ENCODE results near the gene RAD51B. TPM values are rescaled to one million over a fixed set of nuclear protein-coding genes. Genes with fewer than 3 reads are reported as not detected.
A peak's percentile ranks its signal among the peaks of the same experiment; 100 is the strongest.

Gene RAD51B
- total and polyA plus RNA-seq, 8 donors = 1.8 to 30.7 (median 15.3) TPM

GRCh38 chr14:68707482-68707881 lies 887.9 kb downstream of the RAD51B start:
- H3K4me1 ChIP-seq = peaks cover 0 to 37% (median 30%) of the 10 kb centered on the region in 4 donors
- intact Hi-C loops (cut with DNase I; ENCODE audit: low total_unique reads) = no loop called here
- no peak for DNase-seq
- no peaks in the 10 kb centered on the region for H3K36me3 ChIP-seq
- no peak overlapping the region for H3K4me3 ChIP-seq
- WGBS, 5 donors = 79 to 95% (median 87%) methylated on average over 4 of the region's 4 CpGs
- no peaks in the 10 kb centered on the region for H3K27me3 ChIP-seq
- peak overlapping the region in 2 of 5 donors; percentile 6 to 7 for H3K27ac ChIP-seq
- no peaks in the 10 kb centered on the region for H3K9me3 ChIP-seq
- TF ChIP-seq EP300 (IDR thresholded peaks at IDR 0.05) = no peak
- TF ChIP-seq POLR2AphosphoS5 (IDR thresholded peaks at IDR 0.05) = no peak
- TF ChIP-seq POLR2A (IDR thresholded peaks at IDR 0.05) = no peak
- no peak for TF ChIP-seq CTCF (IDR thresholded peaks at IDR 0.05)

GRCh38 chr14:68708343-68708742 lies 888.8 kb downstream of the RAD51B start:
- DNase-seq = no peak
- 76 to 90% (median 79%) methylated on average over 5 of the region's 5 CpGs for WGBS, 5 donors
- intact Hi-C loops (cut with DNase I; ENCODE audit: low total_unique reads) = no loop called here
- Histone ChIP-seq H3K4me1 (peaks cover 0 to 37% (median 24%) of the 10 kb centered on the region in 4 donors), H3K36me3 (no peaks in the 10 kb centered on the region), H3K4me3 (no peak overlapping the region), H3K27ac (peak overlapping the region in 2 of 5 donors; percentile 6 to 7), H3K9me3 (no peaks in the 10 kb centered on the region), H3K27me3 (no peaks in the 10 kb centered on the region)
- TF ChIP-seq CTCF (IDR thresholded peaks at IDR 0.05) = no peak
- TF ChIP-seq EP300 (IDR thresholded peaks at IDR 0.05) = no peak
- no peak for TF ChIP-seq POLR2A (IDR thresholded peaks at IDR 0.05)
- no peak for TF ChIP-seq POLR2AphosphoS5 (IDR thresholded peaks at IDR 0.05)

GRCh38 chr14:68709007-68709406 lies 889.4 kb downstream of the RAD51B start:
- WGBS, 5 donors = 65 to 87% (median 69%) methylated on average over 2 of the region's 2 CpGs
- DNase-seq = no peak
- Histone ChIP-seq H3K27ac (no peak overlapping the region), H3K4me1 (peaks cover 0 to 37% (median 23%) of the 10 kb centered on the region in 4 donors), H3K27me3 (no peaks in the 10 kb centered on the region), H3K4me3 (no peak overlapping the region), H3K36me3 (no peaks in the 10 kb centered on the region), H3K9me3 (no peaks in the 10 kb centered on the region)
- no peak for TF ChIP-seq POLR2A (IDR thresholded peaks at IDR 0.05)
- intact Hi-C loops (cut with DNase I; ENCODE audit: low total_unique reads) = no loop called here

GRCh38 chr14:68710776-68711175 lies 891.2 kb downstream of the RAD51B start:
- intact Hi-C loops (cut with DNase I; ENCODE audit: low total_unique reads) = no loop called here
- WGBS, 5 donors = 85 to 94% (median 91%) methylated on average over 6 of the region's 6 CpGs
- TF ChIP-seq EP300 (IDR thresholded peaks at IDR 0.05) (no peak), POLR2AphosphoS5 (IDR thresholded peaks at IDR 0.05) (no peak), CTCF (IDR thresholded peaks at IDR 0.05) (no peak), POLR2A (IDR thresholded peaks at IDR 0.05) (no peak)
- Histone ChIP-seq H3K9me3 (no peaks in the 10 kb centered on the region), H3K4me1 (peaks cover 0 to 24% (median 11%) of the 10 kb centered on the region in 4 donors), H3K27ac (no peak overlapping the region), H3K36me3 (no peaks in the 10 kb centered on the region), H3K4me3 (no peak overlapping the region), H3K27me3 (no peaks in the 10 kb centered on the region)
- DNase-seq = no peak

DNA sequence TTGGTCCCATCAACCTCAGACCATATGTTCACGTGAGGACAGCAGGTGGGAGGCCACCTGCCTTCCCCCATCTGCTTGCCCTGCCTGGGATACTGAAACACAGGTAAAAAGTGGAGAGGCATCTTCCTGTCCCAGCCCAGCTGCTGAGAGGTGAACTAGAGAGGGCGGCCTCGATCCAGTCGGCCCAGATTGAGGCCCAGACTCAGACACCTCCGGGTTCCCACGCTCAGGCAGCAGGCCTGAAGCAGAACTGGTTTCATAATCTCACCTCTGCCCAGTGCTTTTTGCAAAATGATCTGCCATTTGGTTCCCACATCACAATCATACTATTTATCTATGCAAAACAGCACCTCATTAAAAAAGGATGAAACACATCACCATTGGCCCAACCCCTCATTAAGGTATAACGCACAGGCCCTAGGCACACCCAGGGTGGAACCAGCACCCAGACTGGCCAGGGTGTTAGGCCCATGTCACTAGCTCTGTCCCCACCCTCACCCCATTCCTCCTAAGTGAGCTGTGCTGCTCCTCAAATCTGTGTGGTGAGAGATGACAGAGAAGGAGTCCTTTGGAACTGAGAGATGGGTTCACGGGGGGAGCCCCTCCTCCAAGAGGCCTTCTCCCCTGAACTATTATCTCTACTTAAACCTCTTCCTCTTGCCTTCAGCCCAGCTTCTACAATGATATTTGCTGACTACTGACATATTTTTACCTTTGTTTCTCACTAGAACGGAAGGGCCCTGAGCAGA lies 892.2 kb downstream of the RAD51B start:
- Histone ChIP-seq H3K27me3 (no peaks in the 10 kb centered on the region), H3K9me3 (no peaks in the 10 kb centered on the region), H3K4me1 (peaks cover 0 to 14% (median 5%) of the 10 kb centered on the region in 4 donors), H3K36me3 (no peaks in the 10 kb centered on the region), H3K27ac (no peak overlapping the region), H3K4me3 (no peak overlapping the region)
- DNase-seq = no peak
- intact Hi-C loops (cut with DNase I; ENCODE audit: low total_unique reads) = no loop called here
- TF ChIP-seq POLR2AphosphoS5 (IDR thresholded peaks at IDR 0.05) (no peak), POLR2A (IDR thresholded peaks at IDR 0.05) (no peak), EP300 (IDR thresholded peaks at IDR 0.05) (no peak), CTCF (IDR thresholded peaks at IDR 0.05) (no peak)
- WGBS, 5 donors = 61 to 78% (median 72%) methylated on average over 9 of the region's 9 CpGs
